ENCODE results near the gene TMEM229A. TPM values are rescaled to one million over a fixed set of nuclear protein-coding genes. Genes with fewer than 3 reads are reported as not detected.
"Not testable (repeated sequence)": the region's sequence is repeated elsewhere in the genome, so short reads cannot be mapped to it uniquely, and the experiment has no call there.

The TMEM229A gene
- total RNA-seq, 1 experiment from 2014 or later, result not detected

DNA sequence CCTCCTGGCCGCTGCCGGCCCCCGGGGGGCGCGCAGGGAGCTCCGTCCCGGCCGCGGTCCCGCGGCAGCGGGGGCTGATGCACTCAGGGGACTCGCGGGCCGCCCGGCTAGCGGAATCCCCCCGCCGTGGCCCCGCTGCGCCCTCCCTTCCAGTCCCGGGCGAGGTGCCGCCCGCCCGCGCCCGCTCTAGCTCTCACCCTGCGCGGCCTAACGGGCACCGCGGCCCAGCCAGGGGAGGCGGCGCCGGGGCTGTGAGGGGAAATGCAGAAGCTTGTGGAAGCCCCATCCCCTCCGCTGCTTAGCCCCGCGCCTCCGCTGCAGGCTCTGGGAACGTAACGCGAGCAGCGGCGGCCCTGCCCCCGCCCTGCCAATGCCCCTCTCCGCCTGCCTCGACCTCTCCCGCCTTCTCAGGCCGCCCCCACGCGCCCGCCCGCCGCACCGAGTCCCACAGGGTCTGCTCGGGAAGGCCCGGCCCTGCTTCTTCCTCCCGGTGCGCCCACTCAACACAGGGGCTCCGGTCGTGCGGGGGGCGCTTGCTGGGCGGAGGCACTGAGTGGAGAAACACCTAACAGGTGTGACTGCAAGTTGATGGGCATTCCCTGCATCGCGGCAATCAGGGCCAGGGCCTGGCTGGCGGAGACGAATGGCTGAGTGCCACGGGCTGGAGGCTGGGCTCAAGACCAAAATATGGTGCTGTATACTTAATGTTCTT, 384 bp upstream of the TMEM229A start:
- DNase-seq (ENCODE audit: low spot score), result no peak

DNA sequence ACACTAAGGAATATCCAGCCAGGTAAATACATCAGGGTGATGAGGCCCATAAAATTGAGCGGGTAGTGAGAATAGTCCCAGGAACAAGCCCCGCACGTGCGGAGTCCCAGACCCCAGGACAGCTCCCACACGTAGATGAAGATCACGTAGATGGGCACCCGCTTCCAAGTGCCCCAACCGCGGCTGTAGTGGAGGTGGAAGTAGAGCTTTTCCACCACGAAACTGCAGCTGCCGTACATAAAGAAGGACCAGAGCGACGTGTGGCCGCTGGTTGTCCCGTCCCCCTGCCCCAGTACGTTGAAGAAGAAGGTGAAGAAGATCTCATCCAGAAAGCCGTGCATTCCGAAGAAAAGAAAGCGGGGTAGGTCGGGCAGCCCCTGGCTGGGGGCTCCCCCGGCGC, 948 bp downstream of the TMEM229A start:
- DNase-seq (ENCODE audit: low spot score), result no peak

DNA sequence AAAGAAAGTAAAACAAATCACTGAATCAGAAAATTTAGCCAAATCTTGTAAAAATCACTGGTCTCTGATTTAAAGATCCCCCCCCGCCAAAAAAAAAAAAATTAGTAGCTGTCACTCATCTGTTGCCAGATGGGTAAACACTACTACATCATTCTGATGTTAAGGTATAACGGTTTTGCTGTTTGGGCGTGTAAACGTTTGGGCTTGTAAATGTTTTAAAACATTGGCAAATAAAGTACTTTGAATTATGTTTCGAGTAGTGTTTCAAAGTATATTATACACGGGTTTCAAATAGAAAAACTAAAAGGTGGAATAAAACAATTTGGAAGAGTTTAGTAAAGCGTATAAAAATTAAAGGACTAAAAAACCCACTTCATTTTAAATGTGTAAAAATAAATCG, 1.5 kb downstream of the TMEM229A start:
- no peak for DNase-seq (ENCODE audit: low spot score)

DNA sequence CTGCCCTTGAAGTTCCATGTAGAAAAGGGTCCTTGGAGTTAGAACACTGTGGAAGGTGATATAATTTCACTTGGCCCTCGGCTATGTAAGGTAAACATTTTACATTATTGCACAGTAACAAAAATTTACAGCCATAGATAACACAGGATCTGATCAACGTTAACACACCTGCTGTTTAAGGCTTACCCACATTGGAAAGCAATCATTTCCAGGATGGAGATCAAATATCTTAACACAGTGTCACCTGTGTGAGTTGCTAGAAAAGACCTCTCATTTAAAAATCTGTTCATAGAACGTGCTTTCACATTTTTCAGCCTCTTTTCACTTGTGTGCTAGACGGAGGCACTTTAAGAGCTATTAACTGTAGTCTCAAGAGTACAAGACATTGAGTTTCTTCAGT, 1.9 kb downstream of the TMEM229A start:
- DNase-seq (ENCODE audit: low spot score), result no peak

DNA sequence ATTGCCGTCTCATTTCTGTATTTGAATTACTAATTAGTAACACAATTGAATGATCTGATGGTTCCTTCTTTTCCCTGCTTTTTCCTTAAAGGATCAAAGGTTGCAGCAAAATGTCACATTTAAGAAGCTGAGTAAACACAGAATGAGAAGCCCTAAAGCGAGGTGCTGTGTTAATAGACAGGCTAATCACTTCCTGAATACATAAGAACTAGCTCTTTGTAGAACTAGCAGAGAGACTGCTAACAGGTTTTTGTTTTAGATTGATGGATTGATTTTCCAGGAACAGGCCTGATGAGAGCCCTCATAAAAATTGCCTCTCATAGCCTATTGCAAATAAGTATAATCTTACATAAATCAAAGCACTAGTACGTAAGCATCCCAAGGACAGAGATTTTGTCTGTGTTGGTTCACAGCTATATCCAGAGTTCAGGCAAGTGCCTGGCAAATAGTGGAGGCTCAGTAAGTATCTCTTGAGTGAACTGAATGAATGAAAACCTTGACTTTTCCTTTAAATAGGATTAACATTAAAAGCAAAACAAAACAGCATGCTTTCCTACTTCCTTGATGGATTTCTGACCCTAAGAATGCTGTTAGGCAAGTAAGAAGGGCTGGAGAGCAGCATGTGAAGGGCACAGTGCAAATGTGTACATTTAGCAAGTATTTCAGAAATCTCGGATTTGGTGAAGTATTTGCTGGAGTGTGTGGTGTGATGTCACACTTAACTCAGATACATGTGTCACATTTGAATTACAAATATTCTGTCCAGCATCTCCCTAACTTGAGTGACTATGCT, 3.3 kb downstream of the TMEM229A start:
- peak; percentile 32 for DNase-seq (ENCODE audit: low spot score)

DNA sequence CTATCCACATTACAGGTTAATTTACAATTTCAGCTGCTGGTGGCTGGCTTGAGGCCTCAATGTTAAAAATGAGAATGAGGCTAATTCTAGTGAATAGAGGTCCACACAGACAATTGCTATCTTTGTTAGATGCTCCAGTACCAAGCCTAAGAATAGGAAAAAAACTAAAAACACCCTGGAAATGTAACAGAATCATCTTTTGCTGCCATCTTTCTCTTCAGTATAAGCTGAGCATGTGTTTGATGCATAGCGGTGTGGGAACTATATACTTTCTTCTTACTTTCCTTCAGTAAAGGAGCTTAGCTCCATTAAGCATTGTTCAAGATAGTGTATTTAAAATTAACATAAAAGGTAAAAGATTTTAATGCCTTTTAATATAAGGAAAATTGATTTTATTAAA, 5.6 kb downstream of the TMEM229A start:
- no peak for DNase-seq (ENCODE audit: low spot score)

DNA sequence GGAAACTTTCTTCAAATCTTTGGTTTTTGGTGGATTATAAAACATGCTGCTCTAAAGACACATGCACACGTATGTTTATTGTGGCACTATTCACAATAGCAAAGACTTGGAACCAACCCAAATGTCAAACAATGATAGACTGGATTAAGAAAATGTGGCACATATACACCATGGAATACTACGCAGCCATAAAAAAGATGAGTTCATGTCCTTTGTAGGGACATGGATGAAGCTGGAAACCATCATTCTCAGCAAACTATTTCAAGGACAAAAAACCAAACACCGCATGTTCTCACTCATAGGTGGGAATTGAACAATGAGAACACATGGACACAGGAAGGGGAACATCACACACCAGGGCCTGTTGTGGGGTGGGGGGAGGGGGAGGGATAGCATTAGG, 8.5 kb downstream of the TMEM229A start:
- DNase-seq (ENCODE audit: low spot score), result not testable (repeated sequence)

DNA sequence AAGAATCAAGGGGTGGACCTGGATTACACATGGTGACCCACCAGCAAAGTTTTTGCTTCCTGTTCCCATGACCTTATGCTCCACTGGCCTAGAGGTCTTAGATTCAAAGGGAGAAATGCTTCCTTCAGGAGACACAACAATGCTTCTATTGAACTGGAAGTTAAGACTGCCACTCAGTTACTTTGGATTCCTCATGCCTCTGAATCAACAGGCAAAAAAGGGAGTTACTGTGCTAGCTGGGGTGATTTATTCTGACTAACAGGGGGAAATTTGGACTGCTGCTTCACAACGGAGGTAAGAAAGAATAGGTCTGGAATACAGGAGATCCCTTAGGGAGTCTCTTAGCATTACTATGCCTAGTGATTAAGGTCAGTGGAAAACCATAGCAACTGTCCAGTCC, 10.3 kb downstream of the TMEM229A start:
- no peak for DNase-seq (ENCODE audit: low spot score)

DNA sequence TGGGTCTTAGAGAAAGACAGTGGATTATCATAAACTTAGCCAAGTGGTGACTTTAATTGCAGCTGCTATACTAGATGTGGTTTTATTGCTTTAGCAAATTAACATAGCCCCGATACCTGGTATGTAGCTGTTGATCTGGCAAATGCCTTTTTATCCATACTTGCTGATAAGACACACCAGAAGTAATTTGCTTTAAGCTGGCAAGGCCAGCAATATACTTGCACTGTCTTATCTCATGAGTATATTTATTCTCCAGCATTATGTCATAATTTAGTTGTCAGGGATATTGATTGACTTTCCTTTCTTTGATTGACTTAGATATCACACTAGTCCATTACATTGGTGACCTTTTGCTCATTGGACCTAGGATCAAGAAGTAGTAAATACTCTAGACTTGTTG, 12.8 kb downstream of the TMEM229A start:
- no peak for DNase-seq (ENCODE audit: low spot score)

DNA sequence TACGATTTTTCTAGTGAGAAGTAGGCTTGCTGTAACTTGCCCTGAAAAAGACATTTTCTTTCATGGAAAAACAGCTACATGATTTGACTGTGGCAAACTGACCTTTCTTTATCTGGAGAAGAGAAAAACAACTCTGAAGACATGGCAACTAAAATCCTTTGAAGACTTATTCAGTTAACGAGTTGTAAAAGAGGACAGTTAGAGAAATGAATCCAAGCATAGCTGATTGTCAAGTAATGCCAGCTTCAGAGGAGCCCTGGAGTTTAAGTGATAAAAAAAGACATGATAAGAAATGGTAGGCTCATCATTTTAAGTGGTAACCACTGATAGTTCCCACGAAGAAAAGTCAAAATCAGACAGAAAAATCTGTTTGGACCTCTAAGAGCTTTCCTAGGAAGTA, 19.6 kb downstream of the TMEM229A start:
- DNase-seq (ENCODE audit: low spot score), result no peak

DNA sequence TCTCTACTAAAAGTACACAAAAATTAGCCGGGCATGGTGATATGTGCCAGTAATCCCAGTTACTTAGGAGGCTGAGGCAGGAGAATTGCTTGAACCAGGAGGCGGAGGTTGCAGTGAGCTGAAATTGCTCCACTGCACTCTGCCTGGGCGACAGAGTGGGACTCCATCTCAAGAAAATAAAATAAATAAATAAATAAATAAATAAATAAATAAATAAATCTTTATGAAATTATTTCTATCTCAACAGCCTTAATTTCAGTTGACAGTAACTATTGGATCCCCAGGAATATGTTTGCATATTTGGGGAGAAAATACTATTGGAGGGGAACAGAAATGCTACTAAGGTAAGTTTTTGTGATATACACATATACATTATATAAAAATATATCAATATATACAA, 20.0 kb downstream of the TMEM229A start:
- no peak for DNase-seq (ENCODE audit: low spot score)

DNA sequence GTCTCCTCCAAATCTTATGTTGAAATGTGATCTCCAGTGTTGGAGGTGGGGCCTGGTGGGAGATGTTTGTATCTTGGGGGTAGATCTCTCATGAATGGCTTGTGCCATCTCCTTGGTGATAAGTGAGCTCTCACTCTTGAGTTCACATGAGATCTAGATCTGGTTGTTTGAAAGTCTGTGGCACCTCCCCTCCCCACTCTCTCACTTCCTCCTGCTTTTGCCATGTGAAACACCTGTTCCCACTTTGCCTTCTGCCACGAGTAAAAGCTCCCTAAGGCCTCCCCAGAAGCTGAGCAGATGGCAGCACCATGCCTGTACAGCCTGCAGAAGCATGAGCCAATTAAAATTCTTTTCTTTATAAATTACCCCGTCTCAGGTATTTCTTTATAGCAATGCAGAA, 23.5 kb downstream of the TMEM229A start:
- no peak for DNase-seq (ENCODE audit: low spot score)

DNA sequence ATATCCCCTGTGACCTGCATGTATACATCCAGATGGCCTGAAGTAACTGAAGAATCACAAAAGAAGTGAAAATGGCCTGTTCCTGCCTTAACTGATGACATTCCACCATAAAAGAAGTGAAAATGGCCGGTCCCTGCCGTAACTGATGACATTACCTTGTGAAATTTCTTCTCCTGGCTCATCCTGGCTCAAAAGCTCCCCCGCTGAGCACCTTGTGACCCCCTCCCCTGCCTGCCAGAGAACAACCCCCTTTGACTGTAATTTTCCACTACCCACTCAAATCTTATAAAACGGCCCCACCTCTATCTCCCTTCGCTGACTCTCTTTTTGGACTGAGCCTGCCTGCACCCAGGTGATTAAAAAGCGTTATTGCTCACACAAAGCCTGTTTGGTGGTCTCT, 24.6 kb downstream of the TMEM229A start:
- not testable (repeated sequence) for DNase-seq (ENCODE audit: low spot score)

DNA sequence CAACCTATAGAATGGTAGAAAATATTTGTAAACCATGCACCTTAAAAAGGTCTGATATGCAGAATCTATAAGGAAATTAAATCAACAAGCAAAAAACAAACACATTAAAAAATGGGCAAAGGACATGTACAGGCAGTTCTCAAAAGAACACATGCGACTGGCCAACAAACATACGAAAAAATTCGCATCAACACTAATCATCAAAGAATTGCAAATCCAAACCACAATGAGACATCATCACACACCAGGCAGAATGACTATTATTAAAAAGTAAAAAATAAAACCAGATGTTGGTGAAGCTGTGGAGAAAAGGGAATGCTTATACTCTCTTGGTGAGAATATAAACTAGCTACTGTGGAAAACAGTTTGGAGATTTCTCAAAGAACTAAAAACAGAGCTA, 33.2 kb downstream of the TMEM229A start:
- DNase-seq (ENCODE audit: low spot score), result no peak

DNA sequence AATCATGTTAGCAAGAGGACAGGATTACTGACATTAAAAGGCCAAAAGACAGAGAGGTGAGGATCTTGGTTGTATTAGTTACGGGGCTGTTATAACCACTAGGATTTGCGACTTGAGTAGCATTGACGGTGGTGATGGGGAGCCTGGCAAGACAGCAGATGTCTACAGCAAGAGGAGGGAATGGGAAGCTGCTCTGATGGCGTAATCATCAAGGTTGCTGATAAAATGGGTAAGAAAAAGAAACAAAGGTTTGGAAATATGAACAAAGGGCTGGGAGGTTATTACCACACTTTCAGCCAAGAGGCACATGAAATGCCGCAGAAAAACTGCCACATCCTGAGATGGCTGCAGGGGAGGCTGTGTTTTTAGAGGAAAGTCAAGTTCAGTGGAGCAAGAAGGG, 33.9 kb downstream of the TMEM229A start:
- no peak for DNase-seq (ENCODE audit: low spot score)

DNA sequence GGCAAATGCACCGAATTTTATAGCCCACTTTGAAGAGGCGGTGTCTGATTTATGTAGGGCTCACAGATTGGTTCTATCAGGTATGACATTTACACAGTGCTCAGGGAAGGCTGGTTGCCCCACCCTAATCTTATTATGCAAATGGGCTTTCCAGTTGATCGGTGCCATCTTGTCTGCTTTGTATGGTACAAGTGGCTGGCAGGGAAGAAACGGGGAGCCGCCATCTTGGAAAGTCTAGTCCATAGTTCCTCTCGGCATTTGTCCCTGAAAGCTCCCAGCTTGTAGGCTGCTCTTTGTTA, 36.6 kb downstream of the TMEM229A start:
- DNase-seq (ENCODE audit: low spot score), result no peak

DNA sequence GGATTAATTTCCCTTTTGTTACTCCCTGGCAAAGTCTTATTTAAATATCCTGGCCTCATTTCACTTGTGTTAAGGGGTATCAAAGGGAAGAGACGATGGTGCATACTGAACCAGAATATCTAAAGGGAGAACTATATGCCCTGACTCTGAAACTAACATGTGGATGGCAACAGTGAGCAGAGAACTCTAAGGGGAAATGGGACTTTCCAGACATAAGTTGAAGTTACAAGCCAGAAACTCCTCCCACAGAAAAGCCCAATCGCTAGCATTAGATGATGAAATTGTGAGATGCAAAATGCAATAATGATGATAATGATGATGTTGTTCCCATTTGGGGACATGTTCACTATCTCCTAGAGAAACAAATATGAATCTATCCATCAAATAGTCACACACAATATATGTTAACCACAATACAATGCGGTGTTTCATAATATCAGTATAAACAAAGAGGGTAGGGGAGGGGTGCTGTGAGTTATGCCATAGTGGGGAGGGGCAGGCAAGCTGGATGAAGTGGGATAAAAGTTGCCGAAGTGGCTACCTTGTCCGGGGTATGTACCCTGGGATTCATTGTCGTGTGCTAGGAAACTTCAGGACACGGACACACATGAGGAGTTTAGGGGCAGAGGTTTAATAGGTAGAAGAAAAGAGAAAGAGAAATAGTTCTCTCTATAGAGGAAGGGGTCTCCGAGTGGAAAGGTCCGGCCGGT, 37.1 kb downstream of the TMEM229A start:
- DNase-seq (ENCODE audit: low spot score), result no peak

DNA sequence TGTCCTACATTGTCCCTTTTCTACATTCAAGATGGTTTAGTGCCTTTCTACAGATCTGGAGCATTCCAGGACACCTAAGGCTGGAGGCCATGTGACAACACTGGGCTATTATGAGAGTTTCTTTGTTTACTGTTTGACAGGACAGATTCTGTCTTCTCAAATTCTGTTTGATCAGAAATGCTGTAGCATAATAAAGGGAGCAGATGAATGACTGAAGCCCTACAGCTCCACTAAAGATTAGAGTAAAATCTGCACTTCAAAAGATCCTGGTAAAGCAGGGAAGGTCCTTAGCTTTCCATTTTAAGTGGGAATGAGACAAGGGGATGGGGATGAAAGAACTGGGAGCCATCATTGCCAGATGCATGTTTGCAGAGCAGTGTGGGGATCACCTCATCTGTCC, 38.4 kb downstream of the TMEM229A start:
- no peak for DNase-seq (ENCODE audit: low spot score)

DNA sequence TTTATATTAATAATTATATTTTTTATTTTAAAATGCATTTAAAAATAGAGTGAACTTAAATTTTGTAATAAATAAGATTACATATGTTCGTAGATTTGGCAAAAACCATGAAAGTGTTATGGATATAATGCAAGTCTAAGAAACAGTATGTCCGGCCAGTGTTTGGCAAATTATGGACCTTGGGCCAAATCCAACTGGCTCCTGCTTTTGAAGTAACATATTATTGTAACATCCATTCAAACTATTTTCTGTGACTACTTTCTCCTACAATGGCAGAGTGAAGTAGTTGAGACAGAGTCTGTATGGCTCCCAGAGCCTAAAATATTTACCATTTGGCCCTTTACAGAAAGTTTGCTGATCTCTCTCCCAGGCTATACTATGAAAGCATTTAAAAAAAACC, 38.9 kb downstream of the TMEM229A start:
- DNase-seq (ENCODE audit: low spot score), result no peak

DNA sequence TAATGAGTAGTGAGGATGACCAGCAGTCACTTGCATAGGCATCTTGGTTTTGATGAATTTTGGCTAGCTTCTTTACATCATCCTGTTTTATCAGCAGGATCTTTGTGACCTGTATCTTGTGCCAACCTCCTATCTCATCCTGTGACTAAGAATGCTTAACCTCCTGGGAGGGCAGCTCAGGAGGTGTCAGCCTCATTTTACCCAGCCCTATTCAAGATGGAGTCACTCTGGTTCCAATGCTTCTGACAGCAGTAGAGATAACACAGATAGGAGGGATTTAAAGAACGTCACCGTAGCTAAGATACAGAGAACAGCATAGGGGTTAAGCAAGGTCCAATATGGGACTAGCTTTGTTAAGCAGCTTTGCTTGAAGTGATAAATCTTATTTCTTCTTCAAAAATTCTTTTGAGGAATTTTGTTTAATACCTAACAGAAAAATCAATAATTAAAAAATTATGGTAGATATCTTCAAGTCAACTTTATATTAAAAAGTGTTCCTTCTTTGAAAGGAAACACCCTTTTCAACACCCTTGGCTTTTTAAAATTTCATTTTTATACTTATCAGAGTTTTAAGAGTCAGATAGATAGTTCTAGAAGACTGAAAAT, 39.9 kb downstream of the TMEM229A start:
- no peak for DNase-seq (ENCODE audit: low spot score)

DNA sequence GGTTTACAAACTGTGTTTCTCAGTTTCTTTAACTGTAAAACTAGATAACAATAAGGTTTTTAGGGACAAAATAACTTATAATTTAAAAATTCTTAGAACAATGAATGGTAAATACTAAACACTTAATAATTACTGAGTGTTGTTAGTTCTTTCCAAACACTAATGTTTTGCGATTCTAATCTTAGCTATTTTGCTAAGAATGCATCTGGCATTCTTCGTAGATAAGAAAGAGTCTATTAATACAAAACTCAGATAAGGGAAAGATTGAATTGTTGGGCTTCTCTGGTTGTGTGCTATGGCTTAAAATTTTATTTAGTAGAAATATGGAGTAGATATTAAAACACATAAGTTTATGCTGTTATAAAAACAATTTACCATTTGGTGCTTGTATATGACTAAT, 45.4 kb downstream of the TMEM229A start:
- DNase-seq (ENCODE audit: low spot score), result no peak
